GM18870 (cell line): ENCODE results near the gene CLECL1.
"Not testable (repeated sequence)": the region's sequence is repeated elsewhere in the genome, so short reads cannot be mapped to it uniquely, and the experiment has no call there.

Source experiments
- ATAC-seq: cut with Tn5 transposase; IDR thresholded peaks from one replicate; pipeline ENCODE4 v1.9.1; 2021; ENCODE audit warnings: moderate library complexity; ENCODE audit not compliant: unreplicated experiment

Gene CLECL1

DNA sequence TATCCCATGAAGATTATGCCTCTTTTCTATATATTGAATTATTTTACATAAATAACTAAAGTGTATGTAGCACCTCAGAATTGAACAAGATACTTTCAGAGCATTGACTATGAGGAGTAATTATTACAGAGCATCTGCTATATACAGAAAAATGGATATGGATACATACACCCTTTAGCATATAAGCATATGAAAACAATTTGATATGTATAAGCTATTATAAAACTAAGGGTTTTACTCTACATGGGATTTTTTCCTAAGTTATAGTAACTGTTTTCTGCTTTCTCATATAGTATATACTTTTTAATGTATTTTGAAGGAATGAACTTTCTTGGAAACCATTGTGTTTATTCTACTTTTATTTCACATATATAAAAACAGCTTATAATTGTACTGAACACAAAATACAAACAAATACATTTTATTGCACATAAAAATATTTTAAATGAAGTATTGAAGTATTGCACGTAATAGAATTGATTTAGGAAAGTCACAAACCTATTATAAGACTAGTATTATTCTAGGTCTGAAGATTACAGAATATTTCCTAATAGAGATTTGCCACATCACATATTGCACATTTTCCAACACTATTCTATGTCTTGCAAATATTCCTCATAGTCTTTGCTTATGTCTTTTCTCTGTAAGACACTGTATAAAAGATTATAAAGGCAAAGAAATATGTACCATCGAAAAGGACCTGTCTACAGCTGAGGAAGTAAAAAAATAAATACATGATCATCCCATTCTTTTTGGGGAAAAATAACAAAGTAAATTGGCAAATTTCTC is 19.4 kb upstream of the CLECL1 start:
- ATAC-seq = no peak

DNA sequence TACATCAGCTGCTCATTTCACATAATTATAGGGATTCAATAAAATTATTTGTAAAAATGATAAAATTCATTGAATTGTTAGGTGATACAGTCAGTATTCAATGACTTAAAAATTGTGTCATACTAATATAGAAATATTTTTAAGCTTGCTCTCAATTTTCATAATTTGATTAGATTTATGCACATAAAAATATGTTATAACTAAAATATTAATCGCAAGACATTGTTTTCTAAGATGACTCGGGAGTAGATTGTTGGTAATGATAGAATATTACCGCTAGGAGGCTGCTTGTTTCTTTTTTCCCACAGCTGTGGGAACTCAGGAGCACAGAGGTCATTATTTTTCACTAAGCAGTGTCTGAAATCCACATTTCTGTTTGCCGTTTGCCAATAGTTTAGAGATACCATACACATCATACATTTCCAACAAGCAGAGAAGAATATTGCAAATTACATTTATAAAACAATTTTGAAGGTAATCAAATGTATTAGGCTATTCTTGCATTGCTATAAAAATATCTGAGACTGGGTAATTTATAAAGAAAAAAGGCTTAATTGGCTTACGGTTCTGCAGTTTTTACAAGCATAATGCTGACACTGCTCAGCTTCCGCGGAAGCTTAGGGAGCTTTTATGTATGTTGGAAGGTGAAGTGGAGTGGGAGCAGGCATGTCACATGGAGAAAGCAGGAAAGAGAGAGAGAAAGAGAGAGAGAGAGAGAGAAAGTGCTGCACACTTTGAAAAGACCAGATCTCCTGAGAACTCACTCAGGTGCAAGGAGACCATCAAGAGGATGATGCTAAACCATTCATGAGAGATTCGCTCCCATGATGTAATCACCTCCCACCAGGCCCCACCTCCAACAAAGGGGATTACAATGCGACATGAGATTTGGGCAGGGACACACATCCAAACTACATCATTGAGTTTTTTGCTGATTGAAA is 18.6 kb upstream of the CLECL1 start:
- ATAC-seq = no peak

DNA sequence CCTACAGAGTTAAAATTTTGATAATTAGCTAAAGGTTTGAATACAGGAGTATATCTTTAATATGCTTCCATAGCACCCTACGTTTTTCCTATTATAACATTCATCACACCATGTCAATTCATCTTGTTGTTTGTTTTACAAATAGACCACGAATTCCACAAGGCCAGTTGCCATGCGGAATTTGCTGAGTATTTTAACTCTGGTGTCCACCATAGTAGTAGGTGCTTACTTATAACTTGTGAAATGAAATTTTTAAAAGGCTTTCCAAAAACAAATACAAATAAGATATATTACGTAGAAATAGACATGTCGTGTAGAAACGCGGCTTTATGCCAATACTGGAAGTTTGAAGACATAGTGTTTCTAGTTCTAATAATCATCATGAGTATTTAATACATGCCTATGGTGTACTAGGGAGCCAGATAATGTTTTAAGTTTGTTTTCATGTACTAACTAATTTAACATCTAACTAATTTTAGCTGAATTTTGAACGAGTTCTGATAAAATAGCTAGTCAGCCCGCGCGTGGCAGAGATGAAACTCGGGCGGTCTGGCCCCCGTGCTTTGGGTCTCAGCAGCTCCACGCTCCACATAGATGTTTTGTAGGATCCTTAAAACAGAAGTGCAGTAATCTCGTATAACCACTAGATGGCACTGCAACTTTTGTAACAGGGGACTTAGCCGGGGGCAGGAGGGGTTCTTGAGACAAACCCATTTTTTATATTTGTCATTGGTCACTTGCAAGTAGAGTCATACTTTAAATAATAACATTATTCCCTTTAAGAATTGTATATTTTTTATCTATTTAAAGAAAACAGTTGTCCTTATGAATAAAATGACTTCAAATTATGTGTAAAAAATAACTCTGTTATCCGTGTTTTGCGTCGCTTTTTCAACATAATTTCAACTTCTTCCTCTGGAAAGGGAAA is 17.6 kb upstream of the CLECL1 start:
- peak; percentile 48 for ATAC-seq

DNA sequence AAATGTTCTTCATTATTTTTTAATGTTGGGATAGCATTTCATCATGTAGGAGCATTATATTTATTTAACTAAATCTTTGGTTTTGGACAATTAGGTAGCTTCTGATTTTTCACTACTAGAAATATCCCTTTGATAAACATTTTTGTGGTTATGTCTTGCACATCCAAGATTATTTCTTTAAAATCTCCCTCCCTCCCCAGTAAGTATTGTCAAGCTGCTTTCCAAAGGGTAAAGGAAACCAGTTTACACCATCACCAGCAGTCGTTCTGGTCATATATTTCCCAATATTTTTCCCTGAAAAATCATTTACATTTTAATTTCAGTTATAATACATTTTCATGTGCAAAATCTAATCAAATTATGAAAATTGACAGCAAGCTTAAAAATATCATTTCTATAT is 16.7 kb upstream of the CLECL1 start:
- no peak for ATAC-seq

DNA sequence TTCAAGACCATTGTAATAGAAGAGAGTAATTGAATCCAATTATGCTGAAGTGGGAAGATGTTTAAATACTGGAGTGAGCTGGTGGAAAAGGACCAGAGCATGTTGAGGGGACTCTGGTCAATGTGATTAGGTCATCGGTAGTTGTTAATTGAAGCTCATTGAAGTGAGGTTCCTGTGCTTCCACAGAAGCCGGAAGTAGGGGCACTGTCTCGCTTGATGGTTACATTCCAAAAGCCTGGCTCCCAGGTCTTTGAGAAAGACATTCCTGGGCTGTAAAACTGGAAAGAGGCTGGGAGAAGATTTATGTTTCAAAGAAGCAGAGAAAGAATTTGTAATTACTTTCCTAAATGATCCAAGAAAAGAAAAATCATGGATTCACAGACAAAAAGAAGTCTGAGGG is 12.3 kb upstream of the CLECL1 start:
- no peak for ATAC-seq

DNA sequence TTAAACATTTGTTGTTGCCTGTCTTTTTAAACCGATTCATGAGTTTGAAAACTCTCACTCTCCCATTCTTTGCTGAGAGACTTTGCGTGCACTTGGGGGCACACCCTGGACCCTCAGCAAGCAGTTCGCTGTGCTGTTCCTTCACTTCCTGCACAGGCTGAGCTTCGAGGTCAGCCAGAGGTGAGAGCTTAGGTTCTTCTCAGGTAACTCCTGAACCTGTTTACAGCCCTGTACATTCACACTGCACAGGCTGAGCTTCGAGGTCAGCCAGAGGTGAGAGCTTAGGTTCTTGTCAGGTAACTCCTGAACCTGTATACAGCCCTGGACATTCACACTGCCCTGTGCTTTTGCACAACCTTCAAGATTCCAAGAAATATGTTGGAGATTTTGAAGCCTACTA is 9.8 kb upstream of the CLECL1 start:
- ATAC-seq = no peak

DNA sequence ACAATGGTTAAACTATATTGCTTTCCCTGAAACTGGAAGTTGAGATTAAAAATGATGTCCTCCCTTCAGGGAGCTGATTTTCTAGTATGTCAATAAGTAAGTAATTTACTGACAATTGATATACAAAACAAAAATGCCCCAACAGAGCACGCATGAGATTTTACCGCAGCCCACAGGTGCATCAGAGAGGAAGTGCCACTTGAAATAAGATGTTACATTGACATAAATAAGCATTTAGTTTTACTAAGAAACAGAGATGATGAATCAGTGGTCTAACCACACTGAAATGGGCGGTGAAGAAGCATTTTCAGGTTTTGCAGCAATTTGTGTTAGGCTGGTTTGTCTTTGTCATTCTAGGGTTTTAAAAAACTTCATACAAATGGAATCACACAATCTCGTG is 8.8 kb upstream of the CLECL1 start:
- peak; percentile 68 for ATAC-seq

DNA sequence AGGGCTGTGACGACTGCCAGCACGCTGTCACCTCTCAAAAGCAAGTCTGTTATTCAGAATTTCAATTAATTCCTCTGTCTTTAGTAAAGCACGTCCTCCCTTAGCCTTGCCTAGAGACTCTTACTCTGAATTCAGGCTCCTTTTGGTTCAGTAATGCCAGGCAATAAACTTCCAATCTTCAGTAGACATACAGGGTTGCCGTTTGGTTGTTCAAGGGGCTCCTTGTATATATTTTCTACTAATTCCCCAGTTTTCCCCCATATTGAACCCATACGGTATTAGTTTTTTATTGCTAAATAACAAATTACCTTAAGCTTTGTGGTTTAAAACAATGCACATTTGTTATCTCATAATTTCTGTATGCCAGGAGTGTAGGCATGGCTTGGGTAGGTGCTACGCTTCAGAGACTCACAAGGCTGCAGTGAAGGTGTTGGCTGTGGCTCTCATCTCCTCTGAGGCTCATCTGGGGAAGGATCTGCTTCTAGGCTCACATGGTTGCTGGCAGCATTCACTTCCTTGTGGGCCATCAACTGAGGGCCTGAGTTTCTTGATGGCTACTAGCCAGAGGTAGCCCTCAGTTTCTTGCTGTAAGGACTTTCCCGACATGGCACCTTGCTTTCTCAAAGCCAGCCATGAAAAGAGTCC is 7.3 kb upstream of the CLECL1 start:
- no peak for ATAC-seq

DNA sequence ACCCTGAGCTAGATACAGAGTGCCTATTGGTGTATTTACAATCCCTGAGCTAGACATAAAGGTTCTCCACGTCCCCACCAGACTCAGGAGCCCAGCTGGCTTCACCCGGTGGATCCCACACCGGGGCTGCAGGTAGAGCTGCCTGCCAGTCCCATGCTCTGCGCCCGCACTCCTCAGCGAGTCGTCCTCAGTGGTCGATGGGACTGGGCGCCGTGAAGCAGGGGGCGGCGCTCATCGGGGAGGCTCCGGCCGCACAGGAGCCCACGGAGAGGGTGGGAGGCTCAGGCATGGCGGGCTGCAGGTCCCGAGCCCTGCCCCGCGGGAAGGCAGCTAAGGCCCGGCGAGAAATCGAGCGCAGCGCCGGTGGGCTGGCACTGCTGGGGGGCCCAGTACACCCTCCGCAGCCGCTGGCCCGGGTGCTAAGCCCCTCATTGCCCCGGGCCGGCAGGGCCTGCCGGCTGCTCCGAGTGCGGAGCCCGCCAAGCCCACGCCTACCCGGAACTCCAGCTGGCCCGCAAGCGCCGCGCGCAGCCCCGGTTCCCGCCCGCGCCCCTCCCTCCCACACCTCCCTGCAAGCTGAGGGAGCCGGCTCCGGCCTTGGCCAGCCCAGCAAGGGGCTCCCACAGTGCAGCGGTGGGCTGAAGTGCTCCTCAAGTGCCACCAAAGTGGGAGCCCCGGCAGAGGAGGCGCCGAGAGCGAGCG is 6.7 kb upstream of the CLECL1 start:
- not testable (repeated sequence) for ATAC-seq

DNA sequence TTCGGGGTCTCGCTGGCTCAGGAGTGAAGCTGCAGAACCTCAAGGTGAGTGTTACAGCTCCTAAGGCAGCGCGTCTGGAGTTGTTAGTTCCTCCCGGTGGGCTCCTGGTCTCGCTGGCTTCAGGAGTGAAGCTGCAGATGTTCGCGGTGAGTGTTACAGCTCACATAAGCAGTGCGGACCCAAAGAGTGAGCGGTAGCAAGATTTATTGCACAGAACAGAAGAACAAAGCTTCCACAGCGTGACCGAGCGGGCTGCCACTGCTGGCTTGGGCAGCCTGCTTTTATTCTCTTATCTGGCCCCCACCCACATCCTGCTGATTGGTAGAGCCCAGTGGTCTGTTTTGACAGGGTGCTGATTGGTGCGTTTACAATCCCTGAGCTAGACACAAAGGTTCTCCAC is 6.0 kb upstream of the CLECL1 start:
- not testable (repeated sequence) for ATAC-seq

DNA sequence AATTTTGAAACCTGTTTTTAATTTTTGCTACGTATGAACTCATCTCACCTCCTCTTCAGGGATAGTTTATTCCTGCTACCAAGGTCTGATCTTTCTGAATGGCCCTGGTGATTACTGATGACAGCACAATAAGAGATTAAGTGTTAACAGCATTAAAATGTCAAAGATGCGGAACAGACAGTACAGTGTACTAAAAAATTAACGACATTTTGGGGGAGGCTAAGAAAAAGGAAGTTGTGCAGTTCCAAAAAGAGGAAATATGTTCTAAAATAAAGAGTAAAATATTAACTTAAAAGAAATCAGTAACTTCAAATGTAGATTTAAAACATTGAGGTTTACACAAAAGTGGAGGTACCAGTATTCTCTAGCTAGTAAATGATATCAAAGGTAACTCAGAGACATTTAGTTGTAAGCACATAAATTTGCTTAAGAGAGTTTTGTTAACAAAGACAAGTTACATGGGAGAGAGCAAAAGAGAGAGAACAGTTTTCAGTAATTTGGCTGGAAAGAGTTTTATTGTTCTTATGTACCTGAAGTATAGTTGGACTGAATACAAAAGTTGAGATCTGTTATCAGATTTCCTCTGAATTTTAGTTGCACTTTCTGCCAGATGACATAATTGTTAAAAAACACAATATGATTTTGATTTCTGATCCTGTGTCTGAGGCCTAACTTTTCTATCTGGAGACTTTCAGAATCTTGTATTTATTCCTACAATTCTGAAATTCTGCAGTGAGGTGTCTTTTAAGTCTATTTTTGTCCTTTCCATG is 4.2 kb upstream of the CLECL1 start:
- no peak for ATAC-seq

DNA sequence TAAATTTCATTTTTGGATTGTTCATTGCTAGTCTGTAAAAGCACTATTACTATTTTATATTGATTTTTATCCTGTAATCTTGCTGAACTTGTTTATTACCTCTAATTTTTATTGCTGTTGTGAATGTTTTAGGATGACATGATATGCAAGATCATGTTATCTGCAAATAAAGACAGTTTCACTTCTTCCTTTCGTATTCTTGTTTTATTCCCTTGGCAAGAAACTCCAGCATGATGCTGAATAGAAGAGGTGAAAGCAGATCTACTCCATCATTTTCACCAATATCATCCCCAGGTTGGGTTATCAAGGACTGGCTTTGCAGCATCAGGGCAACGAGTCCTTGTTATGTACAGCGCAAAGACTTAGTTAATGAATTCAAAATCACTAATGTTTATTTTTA is 2.7 kb upstream of the CLECL1 start:
- no peak for ATAC-seq

DNA sequence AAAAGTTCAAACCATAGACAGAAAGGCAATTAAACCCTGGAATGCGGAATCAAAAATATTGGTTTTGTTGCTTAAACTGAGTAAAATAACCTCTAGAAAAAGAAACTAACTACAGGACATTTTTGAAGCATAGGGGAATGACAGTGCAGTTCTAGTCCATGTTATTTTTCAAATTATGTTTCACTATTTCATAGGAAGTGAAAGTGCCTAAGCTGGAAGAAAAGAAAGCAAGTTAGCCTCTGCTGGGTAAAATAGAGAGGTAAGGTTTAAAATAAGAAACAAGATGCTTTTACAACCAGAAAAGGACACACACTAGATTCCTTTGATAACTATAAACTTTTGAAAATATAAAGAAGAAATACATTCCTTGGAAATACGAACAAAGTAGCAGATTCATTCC is 1.1 kb downstream of the CLECL1 start:
- ATAC-seq = no peak

DNA sequence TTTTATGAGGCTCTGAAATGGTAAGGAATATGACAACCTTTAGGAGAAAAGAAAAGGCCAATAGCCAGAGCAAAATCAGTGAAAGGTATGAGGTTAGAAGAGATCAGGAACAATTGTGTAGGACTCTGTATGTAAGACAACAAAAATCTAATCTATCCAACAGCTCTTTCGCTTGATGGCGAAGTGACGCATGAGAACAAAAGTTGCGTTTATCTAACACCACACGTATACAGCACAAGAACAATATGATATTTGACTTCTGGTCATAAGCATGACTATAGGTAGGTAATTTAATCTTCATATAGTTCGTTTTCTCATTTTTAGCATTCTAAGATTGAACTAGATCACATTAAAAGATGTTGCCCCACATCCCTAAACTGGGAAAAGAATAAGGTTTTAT is 1.5 kb downstream of the CLECL1 start:
- ATAC-seq = no peak

DNA sequence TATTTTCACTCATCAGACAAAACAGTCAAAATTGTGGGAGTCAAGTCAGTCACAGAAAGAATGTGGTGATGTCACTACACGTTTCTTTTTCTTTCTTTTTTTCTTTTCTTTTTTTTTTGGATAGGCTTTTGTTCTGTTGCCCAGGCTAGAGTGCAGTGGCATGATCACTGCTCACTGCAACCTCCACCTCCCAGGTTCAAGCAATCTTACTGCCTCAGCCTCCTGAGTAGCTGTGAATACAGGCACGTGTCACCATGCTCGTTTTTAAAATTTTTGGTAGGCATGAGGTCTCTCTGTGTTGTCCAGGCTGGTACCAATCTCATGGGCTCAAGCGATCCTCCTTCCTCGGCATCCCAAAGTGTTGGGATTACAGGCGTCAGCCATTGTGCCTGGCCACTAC is 2.3 kb downstream of the CLECL1 start:
- no peak for ATAC-seq

DNA sequence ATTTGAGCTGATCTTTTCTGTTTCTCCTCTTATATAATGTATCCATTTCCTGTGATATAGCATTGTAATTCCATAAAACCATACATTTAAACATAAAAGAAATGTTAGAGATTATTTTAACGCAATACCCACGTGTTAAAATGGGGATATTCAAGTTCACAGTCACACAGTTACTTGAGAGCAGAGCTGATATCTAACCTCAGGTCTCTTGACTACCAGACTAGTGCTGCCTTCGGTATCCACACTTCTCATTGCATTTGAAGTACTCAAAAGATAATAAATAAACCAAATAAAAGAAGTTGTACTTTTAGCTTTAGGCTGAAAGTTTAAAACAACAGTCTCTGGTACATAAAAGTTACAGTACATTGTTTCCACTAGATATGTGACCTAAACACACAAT is 2.9 kb downstream of the CLECL1 start:
- ATAC-seq = no peak

DNA sequence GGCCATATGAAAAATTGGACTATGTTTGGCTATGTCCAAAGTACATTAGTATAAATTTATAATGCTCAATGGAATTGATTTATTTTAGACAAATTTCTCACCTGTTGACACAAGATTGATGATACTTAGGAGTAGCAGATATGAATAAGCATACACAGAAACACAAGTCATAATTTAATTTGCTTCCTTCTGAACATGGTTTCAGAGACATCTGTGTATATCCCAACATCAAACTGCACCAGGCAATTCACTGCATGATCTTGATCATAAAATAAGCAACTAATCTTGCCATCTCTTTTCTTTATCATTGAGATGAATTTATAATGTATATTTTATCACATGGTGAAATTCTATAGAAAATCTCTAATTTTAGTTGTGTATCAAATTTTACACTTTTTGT is 3.8 kb downstream of the CLECL1 start:
- no peak for ATAC-seq

DNA sequence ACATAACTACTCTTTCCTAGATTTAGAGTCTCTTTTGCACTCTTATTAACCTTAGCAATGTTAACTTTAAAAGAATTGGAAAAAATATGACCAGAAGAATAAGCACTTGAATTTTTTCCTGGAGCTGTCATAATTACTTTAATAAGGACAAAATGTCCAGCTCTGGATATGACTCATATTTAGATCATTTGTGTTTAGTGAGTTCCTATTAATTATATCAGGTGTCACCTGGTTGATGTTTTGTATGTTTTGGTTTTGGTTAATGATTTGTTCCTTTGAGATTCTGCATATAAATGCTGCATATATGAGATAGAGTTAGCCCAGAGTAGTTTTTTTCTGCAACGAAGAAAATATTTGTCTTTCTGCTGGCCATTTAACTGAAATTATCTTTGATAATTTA is 5.1 kb downstream of the CLECL1 start:
- ATAC-seq = no peak

DNA sequence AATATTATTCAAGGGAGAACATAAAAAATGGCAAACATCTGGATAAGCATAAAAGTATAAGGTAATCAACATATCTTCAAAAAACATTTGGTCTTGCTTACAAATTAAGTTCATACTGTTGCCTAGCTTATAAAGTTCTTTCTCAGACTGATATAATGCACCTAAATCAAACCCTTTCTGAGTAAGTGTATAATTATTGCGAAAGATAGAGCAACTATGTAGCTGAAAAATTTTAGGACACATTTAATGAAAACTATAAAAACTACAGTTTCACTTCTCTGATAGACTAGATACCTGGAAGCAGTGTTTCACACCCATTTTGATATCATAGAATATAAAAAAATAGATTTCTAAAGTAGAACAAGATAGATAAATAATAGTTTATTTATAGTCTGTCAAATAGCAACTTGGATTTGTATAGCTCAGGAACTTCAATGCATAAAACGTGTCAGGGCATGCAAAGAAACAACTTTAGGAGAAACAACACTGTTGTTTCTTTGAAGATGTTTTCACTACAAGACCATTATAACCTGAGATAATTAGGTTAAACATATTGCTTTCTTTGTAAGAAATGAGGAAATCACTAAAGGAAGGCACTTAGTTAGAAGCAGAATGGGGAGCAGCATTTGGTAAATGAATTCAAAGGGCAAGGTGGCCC is 7.6 kb downstream of the CLECL1 start:
- ATAC-seq = no peak
